H9 (cell line): ENCODE results near the gene BACE1-AS. TPM values are rescaled to one million over a fixed set of nuclear protein-coding genes. Genes with fewer than 3 reads are reported as not detected.

Experiments
- DNase-seq: peaks from one replicate; pipeline ENCODE4 v3.0.0-alpha.2; 2017
- H2AFZ ChIP-seq: one replicate; pipeline ENCODE4 v1.6.1; 2013; ENCODE audit warnings: mild to moderate bottlenecking, low read length, control low read depth, moderate library complexity
- H2AK5ac ChIP-seq: 2 replicates; pipeline ENCODE4 v1.6.1; 2013; ENCODE audit warnings: low read length, control low read depth, mixed read lengths; ENCODE audit not compliant: insufficient read length
- H2BK120ac ChIP-seq: one replicate; pipeline ENCODE4 v1.6.1; 2013; ENCODE audit warnings: low read depth, mild to moderate bottlenecking, low read length, control low read depth, inconsistent platforms; ENCODE audit not compliant: poor library complexity, severe bottlenecking
- H2BK12ac ChIP-seq: 2 replicates; pipeline ENCODE4 v1.6.1; 2013; ENCODE audit warnings: low read length, control low read depth, mixed read lengths, low read depth; ENCODE audit not compliant: insufficient read length
- H2BK15ac ChIP-seq: 2 replicates; pipeline ENCODE4 v1.6.1; 2013; ENCODE audit warnings: low read depth, low read length, control low read depth
- H2BK20ac ChIP-seq: one replicate; pipeline ENCODE4 v1.6.1; 2013; ENCODE audit warnings: low read depth, mild to moderate bottlenecking, low read length, control low read depth, inconsistent platforms; ENCODE audit not compliant: poor library complexity, severe bottlenecking
- H2BK5ac ChIP-seq: 2 replicates; pipeline ENCODE4 v1.6.1; 2013; ENCODE audit warnings: low read length, control low read depth, mixed read lengths; ENCODE audit not compliant: insufficient read length
- H3K14ac ChIP-seq: 2 replicates; pipeline ENCODE4 v1.6.1; 2013; ENCODE audit warnings: low read length, control low read depth; ENCODE audit not compliant: insufficient read depth
- H3K18ac ChIP-seq: 2 replicates; pipeline ENCODE4 v1.6.1; 2013; ENCODE audit warnings: low read depth, mild to moderate bottlenecking, mixed read lengths, low read length, control low read depth; ENCODE audit not compliant: insufficient read length
- H3K23ac ChIP-seq: 2 replicates; pipeline ENCODE4 v1.6.1; 2013; ENCODE audit warnings: low read length, control low read depth, mixed read lengths, low read depth; ENCODE audit not compliant: insufficient read length
- H3K23me2 ChIP-seq: 2 replicates; pipeline ENCODE4 v1.6.1; 2013; ENCODE audit warnings: low read depth, mild to moderate bottlenecking, mixed read lengths, low read length, control low read depth; ENCODE audit not compliant: insufficient read length, poor library complexity, severe bottlenecking
- H3K27ac ChIP-seq: 2 replicates; pipeline ENCODE4 v1.5.1; 2013; ENCODE audit warnings: low read length, control low read depth, mixed read lengths, low read depth; ENCODE audit not compliant: insufficient read length
- H3K27me3 ChIP-seq: 2 replicates; pipeline ENCODE4 v1.6.1; 2013; ENCODE audit warnings: low read length, control low read depth, inconsistent platforms; ENCODE audit not compliant: insufficient read depth
- H3K4ac ChIP-seq: 2 replicates; pipeline ENCODE4 v1.6.1; 2013; ENCODE audit warnings: low read depth, mild to moderate bottlenecking, control low read depth, inconsistent platforms, low read length, moderate library complexity
- H3K4me1 ChIP-seq: 2 replicates; pipeline ENCODE4 v1.6.1; 2013; ENCODE audit warnings: low read length, control low read depth, inconsistent platforms; ENCODE audit not compliant: insufficient read depth
- H3K4me2 ChIP-seq: 2 replicates; pipeline ENCODE4 v1.6.1; 2013; ENCODE audit warnings: low read length, control low read depth, mixed read lengths; ENCODE audit not compliant: insufficient read length, insufficient read depth
- H3K56ac ChIP-seq: 2 replicates; pipeline ENCODE4 v1.6.1; 2013; ENCODE audit warnings: low read depth, mild to moderate bottlenecking, mixed read lengths, low read length, control low read depth; ENCODE audit not compliant: insufficient read length
- H3K79me1 ChIP-seq: 2 replicates; pipeline ENCODE4 v1.6.1; 2013; ENCODE audit warnings: low read depth, mild to moderate bottlenecking, moderate library complexity, low read length, control low read depth, inconsistent platforms; ENCODE audit not compliant: insufficient read depth, poor library complexity, severe bottlenecking
- H3K79me2 ChIP-seq: 2 replicates; pipeline ENCODE4 v1.6.1; 2013; ENCODE audit warnings: low read length, control low read depth, inconsistent platforms; ENCODE audit not compliant: insufficient read depth
- H3K9ac ChIP-seq: 2 replicates; pipeline ENCODE4 v1.6.1; 2013; ENCODE audit warnings: low read length, control low read depth, mixed read lengths; ENCODE audit not compliant: insufficient read length; ENCODE audit errors: extremely low read depth
- H3K9me3 ChIP-seq: one replicate; pipeline ENCODE4 v1.6.1; 2013; ENCODE audit warnings: low read depth, low read length, inconsistent platforms; ENCODE audit not compliant: control insufficient read depth
- H3T11ph ChIP-seq: one replicate; pipeline ENCODE4 v1.6.1; 2013; ENCODE audit warnings: mild to moderate bottlenecking, low read length, control low read depth, inconsistent platforms
- H4K20me1 ChIP-seq: one replicate; pipeline ENCODE4 v1.6.1; 2013; ENCODE audit not compliant: control insufficient read depth, insufficient read length, insufficient read depth
- H4K5ac ChIP-seq: 2 replicates; pipeline ENCODE4 v1.6.1; 2013; ENCODE audit warnings: low read depth, mild to moderate bottlenecking, mixed read lengths, low read length, control low read depth; ENCODE audit not compliant: insufficient read length
- H4K8ac ChIP-seq: replicated peaks from 2 replicates; pipeline ENCODE4 v1.6.1; 2013; ENCODE audit warnings: low read length, control low read depth, mixed read lengths, low read depth; ENCODE audit not compliant: insufficient read length
- H4K91ac ChIP-seq: 2 replicates; pipeline ENCODE4 v1.6.1; 2013; ENCODE audit warnings: low read depth, mild to moderate bottlenecking, moderate library complexity, mixed read lengths, low read length, control low read depth; ENCODE audit not compliant: insufficient read length
- H3K27ac Mint-ChIP-seq, 3 experiments: 2 replicates in 2 of 3; 3 replicates in 1 of 3; pipeline ENCODE4 v1.8.0; 2020 to 2021; ENCODE audit warnings: mixed read lengths in 3 of 3, mild to moderate bottlenecking in 1 of 3, moderate library complexity in 1 of 3
- H3K27me3 Mint-ChIP-seq: 2 replicates; pipeline ENCODE4 v1.8.0; 2021; ENCODE audit warnings: low read depth, mild to moderate bottlenecking, moderate library complexity, mixed read lengths
- H3K36me3 Mint-ChIP-seq, 3 experiments: 2 replicates in 2 of 3; 3 replicates in 1 of 3; pipeline ENCODE4 v1.8.0; 2020 to 2021; ENCODE audit warnings: low read depth in 3 of 3, mixed read lengths in 3 of 3; ENCODE audit not compliant: insufficient read depth in 1 of 3
- H3K4me1 Mint-ChIP-seq, 2 experiments: 2 replicates each; pipeline ENCODE4 v1.8.0; 2020; ENCODE audit warnings: mixed read lengths in 2 of 2
- H3K4me3 Mint-ChIP-seq, 2 experiments: 2 replicates in 1 of 2; 3 replicates in 1 of 2; pipeline ENCODE4 v1.8.0; 2020 to 2021; ENCODE audit warnings: mild to moderate bottlenecking in 2 of 2, mixed read lengths in 2 of 2, moderate library complexity in 1 of 2
- H3K9me3 Mint-ChIP-seq, 2 experiments: 2 replicates in 1 of 2; 3 replicates in 1 of 2; pipeline ENCODE4 v1.8.0; 2020; ENCODE audit warnings: mild to moderate bottlenecking in 2 of 2, mixed read lengths in 2 of 2, moderate library complexity in 1 of 2
- CTCF ChIP-seq: fragments of 200-600 bp; sonication (generic); conservative IDR thresholded peaks from 3 replicates; pipeline ENCODE4 v1.8.0; 2021; ENCODE audit warnings: antibody characterized with exemption, mild to moderate bottlenecking
- WGBS: extraction: QIAGEN DNeasy Blood & Tissue Kit; methylation state at CpG from one replicate; pipeline ENCODE4 v1.1.7; 2013; ENCODE audit warnings: missing lambda C conversion rate, low lambda C conversion rate, mixed read lengths; ENCODE audit not compliant: insufficient read length; ENCODE audit errors: extremely low coverage; 5-methylcytosine and 5-hydroxymethylcytosine counted together
- total RNA-seq: library from RNA; stranded (reverse); gene quantifications from 2 replicates; pipeline ENCODE4 v1.2.1, GENCODE V29; 2021

The BACE1-AS gene
- total RNA-seq, 1 experiment from 2014 or later, result 9.9 TPM

- Histone ChIP-seq H2AK5ac (no peak overlapping the region), H3K4ac (no peak overlapping the region), H3K79me1 (no peaks in the 10 kb centered on the region), H3T11ph (no peak overlapping the region), H3K14ac (no peak overlapping the region), H2BK5ac (no peak overlapping the region), H2AFZ (no peak overlapping the region), H3K27me3 (no peaks in the 10 kb centered on the region), H3K9ac (no peak overlapping the region), H3K79me2 (no peaks in the 10 kb centered on the region), H3K27ac (no peak overlapping the region), H4K20me1 (no peaks in the 10 kb centered on the region), H3K23me2 (no peaks in the 10 kb centered on the region), H4K91ac (no peak overlapping the region), H3K23ac (no peak overlapping the region), H3K9me3 (no peaks in the 10 kb centered on the region), H3K4me2 (no peak overlapping the region), H4K8ac (no peak overlapping the region), H2BK20ac (no peak overlapping the region), H2BK15ac (no peak overlapping the region), H2BK120ac (no peak overlapping the region), H3K18ac (no peak overlapping the region), H2BK12ac (no peak overlapping the region), H3K4me1 (no peaks in the 10 kb centered on the region), H3K56ac (no peak overlapping the region), H4K5ac (no peak overlapping the region)
- H3K36me3 Mint-ChIP-seq, result peaks cover 0 to 23% (median 11%) of the 10 kb centered on the region in 3 experiments; a peak in 5 of 7 replicates
- no CpG with 5 or more reads among the region's 4 CpGs for WGBS
- H3K27ac Mint-ChIP-seq, result no peak overlapping the region
- no peak for DNase-seq
- H3K9me3 Mint-ChIP-seq, result no peaks in the 10 kb centered on the region
- no peak for TF ChIP-seq CTCF
- H3K4me3 Mint-ChIP-seq, result no peak overlapping the region; a peak in 1 of 5 replicates
- no peaks in the 10 kb centered on the region for H3K27me3 Mint-ChIP-seq
- no peaks in the 10 kb centered on the region for H3K4me1 Mint-ChIP-seq
Observed at GRCh38 chr11:117337076-117337475, 45.9 kb downstream of the BACE1-AS start.

Other genes starting within 250 kb of the BACE1-AS start
- 31.4 and 35.5 TPM in 2 replicates for gene SIK3, start 192.9 kb upstream of the BACE1-AS start, total RNA-seq
- 158 and 161 TPM in 2 replicates for gene PAFAH1B2, start 147.1 kb upstream of the BACE1-AS start, total RNA-seq
- gene SIDT2, start 112.6 kb upstream of the BACE1-AS start, total RNA-seq, result 18.3 and 20.9 TPM in 2 replicates
- 176 and 188 TPM in 2 replicates for gene TAGLN, start 92.0 kb upstream of the BACE1-AS start, total RNA-seq
- gene PCSK7, start 59.3 kb upstream of the BACE1-AS start, total RNA-seq, result 50.7 and 53.9 TPM in 2 replicates
- gene RNF214, start 58.7 kb upstream of the BACE1-AS start, total RNA-seq, result 25.4 and 26.0 TPM in 2 replicates
- gene BACE1, start 24.9 kb downstream of the BACE1-AS start, total RNA-seq, result 10.2 and 10.6 TPM in 2 replicates
- 20.7 and 24.9 TPM in 2 replicates for gene CEP164, start 36.5 kb downstream of the BACE1-AS start, total RNA-seq